Measurements from ENCODE around the gene ZNF18. TPM values are rescaled to one million over a fixed set of nuclear protein-coding genes. Genes with fewer than 3 reads are reported as not detected.

The ZNF18 gene, protein sequence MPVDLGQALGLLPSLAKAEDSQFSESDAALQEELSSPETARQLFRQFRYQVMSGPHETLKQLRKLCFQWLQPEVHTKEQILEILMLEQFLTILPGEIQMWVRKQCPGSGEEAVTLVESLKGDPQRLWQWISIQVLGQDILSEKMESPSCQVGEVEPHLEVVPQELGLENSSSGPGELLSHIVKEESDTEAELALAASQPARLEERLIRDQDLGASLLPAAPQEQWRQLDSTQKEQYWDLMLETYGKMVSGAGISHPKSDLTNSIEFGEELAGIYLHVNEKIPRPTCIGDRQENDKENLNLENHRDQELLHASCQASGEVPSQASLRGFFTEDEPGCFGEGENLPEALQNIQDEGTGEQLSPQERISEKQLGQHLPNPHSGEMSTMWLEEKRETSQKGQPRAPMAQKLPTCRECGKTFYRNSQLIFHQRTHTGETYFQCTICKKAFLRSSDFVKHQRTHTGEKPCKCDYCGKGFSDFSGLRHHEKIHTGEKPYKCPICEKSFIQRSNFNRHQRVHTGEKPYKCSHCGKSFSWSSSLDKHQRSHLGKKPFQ
- total RNA-seq (2014; rRNA removed; shearing (Covaris generic)), result 7.9 and 8.4 TPM in 2 replicates

DNA sequence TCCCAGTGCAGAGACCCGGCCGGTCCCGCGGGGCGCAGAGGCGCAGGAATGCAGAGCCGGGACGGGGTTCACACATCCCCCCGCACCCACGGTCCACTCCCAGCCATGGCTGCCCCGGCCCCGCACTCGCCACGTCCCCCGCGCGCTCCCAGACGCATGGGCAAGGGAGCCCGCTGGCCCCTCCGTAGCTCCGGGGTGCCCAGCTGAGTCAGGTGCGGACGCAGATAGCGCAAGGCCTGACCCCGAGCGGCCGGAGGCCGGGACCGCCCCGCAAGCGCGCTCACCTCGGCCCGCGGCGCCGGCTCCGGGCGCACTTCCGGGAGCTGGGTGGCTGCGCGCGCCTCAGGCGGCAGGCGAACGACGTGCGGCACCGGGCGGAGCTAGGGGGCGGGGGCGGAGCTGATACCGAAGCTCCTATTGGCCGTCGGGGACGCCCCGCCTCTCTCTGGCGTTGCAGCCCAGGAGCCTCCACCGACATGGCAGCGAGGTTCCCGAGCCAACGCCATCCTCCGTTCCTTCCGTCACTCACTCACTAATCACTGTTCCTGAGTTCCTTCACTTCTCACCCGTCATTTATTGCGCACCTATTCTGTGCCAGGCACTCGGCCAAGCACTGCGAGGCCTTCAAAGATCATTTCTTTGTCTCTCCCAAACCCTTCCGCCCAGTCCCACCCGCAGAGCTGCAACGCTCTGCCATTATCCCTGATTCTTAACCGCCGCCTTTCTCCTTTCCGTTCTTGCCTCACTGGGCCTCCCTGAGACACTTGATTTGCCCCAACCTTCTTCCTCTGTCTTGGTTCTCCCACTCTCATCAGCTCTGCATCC, at the start of gene ZNF18:
Gene ZNF18, minus strand, starts transcription at position 329 of the 825 bp plus-strand sequence. CDS start 4,646 bp downstream, outside the sequence.
- Histone ChIP-seq H3K27me3 (replicated peaks) (no peaks in the 10 kb centered on the region), H3K36me3 (0 out of 2 replicates have a peak, but pooled peaks cover 1% of the 10 kb centered on the region), H3K27ac (peak within 1 kb of the TSS; percentile 54), H3K4me3 (peak within 1 kb of the TSS; percentile 81), H3K9me3 (replicated peaks) (no peaks in the 10 kb centered on the region), H3K4me1 (replicated peaks) (peaks cover 6% of the 10 kb centered on the region)
- peak; percentile 89 to 95 for DNase-seq (ENCODE audit: low read depth in 1 of 2, low spot score in 2 of 2)

DNA sequence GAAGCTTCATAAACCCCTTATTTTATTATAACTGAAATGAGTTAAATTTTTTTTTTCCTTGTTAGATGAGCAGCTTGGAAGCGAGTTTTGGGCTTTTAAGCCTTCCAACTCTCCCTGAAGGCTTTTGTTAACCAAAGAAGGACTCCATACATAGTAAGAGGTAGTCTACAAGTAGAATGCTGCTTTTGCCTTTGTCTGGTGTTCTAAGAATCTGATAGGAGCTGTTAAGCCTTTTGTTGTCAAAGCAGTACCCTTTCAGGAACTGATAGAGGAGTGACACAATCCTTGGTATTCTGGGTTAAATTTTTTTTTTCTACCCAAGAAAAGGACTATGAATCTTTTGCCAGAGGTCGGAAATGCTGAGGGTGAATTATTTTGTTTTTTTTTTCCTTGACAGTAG, 49.5 kb upstream of the ZNF18 start:
- Histone ChIP-seq H3K27ac (no peak overlapping the region), H3K36me3 (peaks cover 3% of the 10 kb centered on the region; the same call in 1 of the 2 replicates), H3K9me3 (replicated peaks) (no peaks in the 10 kb centered on the region), H3K4me1 (replicated peaks) (peaks cover 19% of the 10 kb centered on the region), H3K27me3 (replicated peaks) (no peaks in the 10 kb centered on the region), H3K4me3 (no peak overlapping the region)
- DNase-seq (ENCODE audit: low read depth in 1 of 2, low spot score in 2 of 2), result no peak

DNA sequence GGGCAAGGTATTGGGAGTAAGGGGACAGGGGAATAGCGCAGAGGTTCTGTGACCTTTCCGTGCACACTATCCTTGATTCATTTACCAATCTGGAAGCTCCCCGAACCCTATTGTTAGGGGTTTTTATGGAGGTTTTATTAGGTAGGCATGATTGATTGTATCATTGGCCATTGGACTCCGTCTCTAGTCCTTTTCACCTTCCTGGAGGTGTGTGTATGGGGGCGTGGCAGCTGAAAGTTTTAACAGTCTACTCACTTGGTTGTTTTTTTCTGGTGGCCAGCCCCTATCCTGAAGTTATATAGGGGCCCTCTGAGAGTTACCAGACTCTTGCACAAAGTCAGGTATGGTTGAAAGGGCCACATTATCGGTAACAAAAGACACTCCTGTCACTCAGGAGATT, 46.4 kb upstream of the ZNF18 start:
- no peak overlapping the region for H3K4me3 ChIP-seq
- peaks cover 40% of the 10 kb centered on the region for H3K4me1 ChIP-seq (replicated peaks)
- no peaks in the 10 kb centered on the region for H3K9me3 ChIP-seq (replicated peaks)
- no peak for DNase-seq (ENCODE audit: low read depth in 1 of 2, low spot score in 2 of 2)
- H3K36me3 ChIP-seq, result peaks cover under 1% of the 10 kb centered on the region; the same call in 1 of the 2 replicates
- no peak overlapping the region for H3K27ac ChIP-seq
- H3K27me3 ChIP-seq (replicated peaks), result no peaks in the 10 kb centered on the region

DNA sequence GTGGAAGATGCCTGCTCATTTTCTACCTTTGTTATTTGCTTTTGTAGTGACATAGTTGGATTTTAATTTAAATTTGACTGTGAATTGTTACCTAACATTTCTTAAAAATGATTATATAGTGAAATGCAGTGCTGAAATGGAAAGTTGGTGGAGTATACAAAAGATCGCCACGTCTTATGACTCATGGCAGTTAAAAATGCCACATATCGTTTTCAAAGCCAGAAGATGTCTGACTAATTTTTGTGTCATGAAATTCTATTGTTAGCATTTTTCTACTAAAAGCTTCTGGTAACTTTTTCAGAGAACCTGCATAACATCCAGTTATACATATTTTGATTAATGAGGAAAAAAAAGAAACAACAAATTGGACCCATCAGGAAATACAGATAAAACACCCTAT, 44.0 kb upstream of the ZNF18 start:
- H3K4me1 ChIP-seq (replicated peaks), result peaks cover 29% of the 10 kb centered on the region
- H3K9me3 ChIP-seq (replicated peaks), result no peaks in the 10 kb centered on the region
- no peak overlapping the region for H3K4me3 ChIP-seq
- H3K27me3 ChIP-seq (replicated peaks), result no peaks in the 10 kb centered on the region
- peak overlapping the region; percentile 52 for H3K27ac ChIP-seq
- DNase-seq (ENCODE audit: low read depth in 1 of 2, low spot score in 2 of 2), result peak in 1 of 2 experiments; percentile 58
- no peaks in the 10 kb centered on the region; the same call in 1 of the 2 replicates for H3K36me3 ChIP-seq

DNA sequence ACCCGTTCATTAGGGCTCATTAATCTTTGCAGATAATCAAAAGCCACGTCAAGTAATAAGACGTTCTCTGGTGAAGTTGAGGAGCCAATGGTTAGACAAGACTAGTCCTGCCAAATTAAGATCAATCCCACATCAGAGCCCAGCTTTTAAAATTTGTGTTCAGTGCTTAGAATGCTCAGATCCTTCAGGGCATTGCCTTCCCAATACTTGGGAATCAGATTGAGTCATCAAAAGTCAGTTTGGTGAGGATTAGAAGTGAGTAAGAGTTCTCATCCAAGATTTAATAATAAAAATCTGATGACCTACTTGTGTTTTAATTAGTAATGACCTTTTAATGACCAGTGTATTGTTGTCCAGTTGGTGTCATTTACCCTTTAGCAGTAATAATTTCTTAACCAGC, 43.2 kb upstream of the ZNF18 start:
- Histone ChIP-seq H3K27me3 (replicated peaks) (no peaks in the 10 kb centered on the region), H3K4me1 (replicated peaks) (peaks cover 29% of the 10 kb centered on the region), H3K27ac (no peak overlapping the region), H3K9me3 (replicated peaks) (no peaks in the 10 kb centered on the region), H3K36me3 (no peaks in the 10 kb centered on the region; the same call in 1 of the 2 replicates), H3K4me3 (no peak overlapping the region)
- no peak for DNase-seq (ENCODE audit: low read depth in 1 of 2, low spot score in 2 of 2)

DNA sequence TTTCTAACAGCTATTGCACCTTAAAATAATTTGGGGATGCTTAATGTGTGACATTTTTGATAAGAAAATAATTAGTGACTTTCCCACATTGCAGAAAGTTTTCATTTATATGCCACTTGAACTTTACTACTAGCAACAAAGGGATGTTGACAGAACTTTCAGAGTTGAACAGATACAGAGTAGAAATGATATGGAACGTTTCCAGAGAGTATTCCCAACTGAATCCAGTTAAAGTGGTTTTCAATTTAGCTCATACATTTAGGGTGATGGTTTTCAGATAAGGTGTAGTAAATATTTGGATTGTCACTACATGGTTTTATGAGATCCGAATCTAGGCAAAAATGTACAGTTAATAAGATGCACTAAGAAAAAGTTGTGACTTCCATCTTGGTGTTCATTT, 40.7 kb upstream of the ZNF18 start:
- H3K4me3 ChIP-seq, result no peak overlapping the region

DNA sequence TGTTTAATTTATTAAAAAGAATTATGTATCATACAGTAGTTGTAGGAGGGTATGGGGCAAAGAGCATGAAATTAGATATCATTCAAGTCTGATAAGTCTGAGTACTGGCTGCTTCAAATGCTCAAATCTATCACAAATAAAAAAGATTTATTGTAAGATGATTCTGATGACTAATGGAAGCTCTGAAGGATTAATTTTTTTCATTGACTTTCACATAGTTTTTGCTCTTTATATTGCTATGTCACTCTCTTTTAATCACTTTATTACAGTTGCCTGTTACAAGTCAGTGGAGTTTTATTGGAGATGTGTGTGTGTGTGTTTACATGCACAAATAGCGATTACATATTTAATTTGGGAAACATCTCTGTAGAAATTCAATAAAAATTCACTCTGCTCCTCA, 38.4 kb upstream of the ZNF18 start:
- no peaks in the 10 kb centered on the region; the same call in 1 of the 2 replicates for H3K36me3 ChIP-seq
- peaks cover 10% of the 10 kb centered on the region for H3K4me1 ChIP-seq (replicated peaks)
- H3K27ac ChIP-seq, result no peak overlapping the region
- H3K4me3 ChIP-seq, result no peak overlapping the region
- no peak for DNase-seq (ENCODE audit: low read depth in 1 of 2, low spot score in 2 of 2)
- no peaks in the 10 kb centered on the region for H3K9me3 ChIP-seq (replicated peaks)
- no peaks in the 10 kb centered on the region for H3K27me3 ChIP-seq (replicated peaks)

More for the DNA sequence above, 40.7 kb upstream of the ZNF18 start:
- Histone ChIP-seq H3K27me3 (replicated peaks) (no peaks in the 10 kb centered on the region), H3K27ac (no peak overlapping the region), H3K36me3 (no peaks in the 10 kb centered on the region; the same call in 1 of the 2 replicates), H3K9me3 (replicated peaks) (no peaks in the 10 kb centered on the region), H3K4me1 (replicated peaks) (peaks cover 29% of the 10 kb centered on the region)
- no peak for DNase-seq (ENCODE audit: low read depth in 1 of 2, low spot score in 2 of 2)

DNA sequence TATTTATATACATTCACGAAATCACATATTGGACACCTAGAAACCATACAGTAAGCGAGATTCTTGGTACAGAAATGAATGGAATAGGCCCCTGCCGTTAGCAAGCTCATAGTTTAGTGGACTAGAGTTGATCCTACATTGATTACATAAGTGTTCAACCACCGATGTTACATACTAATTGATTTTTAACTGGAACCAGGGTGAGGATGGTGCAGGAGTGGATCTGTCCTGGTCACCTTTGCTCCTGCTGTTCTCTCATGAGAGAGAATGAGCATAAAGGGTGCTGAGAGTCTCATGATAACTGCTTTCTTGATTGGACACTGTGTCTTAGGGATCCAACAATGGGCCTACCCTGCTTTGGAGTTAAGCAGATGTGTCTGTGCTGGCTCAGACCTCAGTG, 37.3 kb upstream of the ZNF18 start:
- DNase-seq (ENCODE audit: low read depth in 1 of 2, low spot score in 2 of 2), result no peak
- no peaks in the 10 kb centered on the region; the same call in 1 of the 2 replicates for H3K36me3 ChIP-seq
- H3K27ac ChIP-seq, result no peak overlapping the region
- no peak overlapping the region for H3K4me3 ChIP-seq
- H3K4me1 ChIP-seq (replicated peaks), result no peaks in the 10 kb centered on the region
- no peaks in the 10 kb centered on the region for H3K27me3 ChIP-seq (replicated peaks)
- no peaks in the 10 kb centered on the region for H3K9me3 ChIP-seq (replicated peaks)

DNA sequence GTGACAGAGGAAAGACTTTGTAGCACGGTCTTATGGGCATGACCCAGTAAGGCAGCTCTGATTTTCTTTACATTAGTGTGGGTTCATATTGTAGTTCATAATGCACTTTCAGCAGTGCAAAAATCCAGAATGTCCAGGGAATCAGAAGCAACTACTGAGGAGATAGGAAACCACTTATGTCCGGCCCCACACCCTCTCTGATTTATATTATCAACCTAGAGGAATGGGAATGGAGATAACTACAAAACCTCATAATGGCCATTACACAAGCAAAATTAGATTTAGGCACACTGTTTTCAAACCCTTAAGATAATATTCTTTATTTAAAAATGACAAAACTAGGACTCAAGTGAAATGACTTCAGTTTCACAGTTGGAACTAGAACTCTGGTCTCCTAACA, 31.3 kb upstream of the ZNF18 start:
- Histone ChIP-seq H3K9me3 (replicated peaks) (no peaks in the 10 kb centered on the region), H3K27me3 (replicated peaks) (no peaks in the 10 kb centered on the region), H3K36me3 (peaks cover 4% of the 10 kb centered on the region), H3K4me3 (no peak overlapping the region), H3K27ac (no peak overlapping the region), H3K4me1 (replicated peaks) (peaks cover 15% of the 10 kb centered on the region)
- DNase-seq (ENCODE audit: low read depth in 1 of 2, low spot score in 2 of 2), result no peak

DNA sequence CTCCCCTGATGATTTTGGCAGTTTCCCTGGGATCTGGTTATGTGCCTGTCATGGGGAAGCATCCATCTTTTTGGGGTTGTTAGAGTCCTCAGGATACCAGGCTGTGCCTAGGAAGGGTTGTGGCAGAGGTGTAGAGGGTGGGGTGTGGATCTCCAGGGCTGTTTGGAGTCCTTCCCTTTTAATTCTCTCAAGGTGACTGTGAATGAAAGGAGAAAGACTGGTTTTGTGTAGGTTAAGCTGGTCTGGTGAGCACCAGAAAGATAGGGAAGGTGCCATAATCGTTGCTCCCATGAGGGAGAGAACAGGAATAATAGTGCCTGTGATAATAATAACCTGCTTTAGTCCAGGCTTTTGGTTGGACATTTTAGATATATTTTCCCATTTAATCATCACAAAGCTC, 30.4 kb upstream of the ZNF18 start:
- H3K4me3 ChIP-seq, result no peak overlapping the region
- H3K27ac ChIP-seq, result no peak overlapping the region
- DNase-seq (ENCODE audit: low read depth in 1 of 2, low spot score in 2 of 2), result no peak
- H3K4me1 ChIP-seq (replicated peaks), result peaks cover 22% of the 10 kb centered on the region
- no peaks in the 10 kb centered on the region for H3K9me3 ChIP-seq (replicated peaks)
- peaks cover 4% of the 10 kb centered on the region for H3K36me3 ChIP-seq
- H3K27me3 ChIP-seq (replicated peaks), result no peaks in the 10 kb centered on the region

DNA sequence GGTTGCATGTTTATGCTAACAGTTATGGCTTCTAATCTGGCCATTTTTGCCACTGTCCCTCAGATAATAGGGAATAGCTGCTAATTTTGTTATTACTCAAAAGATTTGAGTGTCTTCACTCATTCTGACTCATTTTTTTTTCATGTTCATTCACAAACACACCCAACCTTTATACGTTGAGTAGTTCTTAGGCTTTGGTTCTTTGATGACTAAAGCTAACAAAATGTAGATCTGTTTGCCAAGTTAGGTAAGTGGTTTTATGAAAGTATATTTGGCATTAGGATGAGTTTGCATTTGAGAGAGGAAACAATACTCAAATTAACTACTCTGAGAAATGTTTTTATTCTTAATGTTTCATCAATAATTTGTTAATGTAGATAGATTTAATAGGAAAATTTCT, 27.1 kb upstream of the ZNF18 start:
- no peaks in the 10 kb centered on the region for H3K9me3 ChIP-seq (replicated peaks)

DNA sequence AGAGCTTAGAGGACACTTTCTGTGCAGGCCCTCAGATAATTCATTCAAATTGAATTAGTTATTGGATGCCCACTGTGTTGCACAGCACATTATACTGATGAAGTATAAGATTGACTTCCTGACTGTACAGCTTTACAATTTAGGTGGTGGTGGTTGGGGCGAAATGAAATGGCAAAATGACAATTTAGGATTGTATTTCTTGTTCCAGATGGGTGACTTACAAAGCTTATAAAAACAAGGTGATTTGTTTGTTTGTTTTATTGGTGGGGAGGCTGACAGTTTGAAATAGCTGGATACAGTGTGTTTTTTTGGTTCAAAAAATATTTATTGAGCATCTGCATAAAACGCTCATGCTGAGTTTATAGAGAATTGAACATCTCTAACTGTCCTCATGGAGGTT, 25.0 kb upstream of the ZNF18 start:
- Histone ChIP-seq H3K36me3 (peaks cover 11% of the 10 kb centered on the region), H3K9me3 (replicated peaks) (no peaks in the 10 kb centered on the region), H3K4me3 (peak overlapping the region; percentile 98), H3K4me1 (replicated peaks) (peaks cover 35% of the 10 kb centered on the region), H3K27me3 (replicated peaks) (no peaks in the 10 kb centered on the region), H3K27ac (no peak overlapping the region)
- DNase-seq (ENCODE audit: low read depth in 1 of 2, low spot score in 2 of 2), result no peak

More for the DNA sequence above, 27.1 kb upstream of the ZNF18 start:
- Histone ChIP-seq H3K4me3 (no peak overlapping the region), H3K27ac (peak overlapping the region; percentile 52), H3K36me3 (peaks cover 11% of the 10 kb centered on the region), H3K27me3 (replicated peaks) (no peaks in the 10 kb centered on the region), H3K4me1 (replicated peaks) (peaks cover 35% of the 10 kb centered on the region)
- peak in 1 of 2 experiments; percentile 42 for DNase-seq (ENCODE audit: low read depth in 1 of 2, low spot score in 2 of 2)

DNA sequence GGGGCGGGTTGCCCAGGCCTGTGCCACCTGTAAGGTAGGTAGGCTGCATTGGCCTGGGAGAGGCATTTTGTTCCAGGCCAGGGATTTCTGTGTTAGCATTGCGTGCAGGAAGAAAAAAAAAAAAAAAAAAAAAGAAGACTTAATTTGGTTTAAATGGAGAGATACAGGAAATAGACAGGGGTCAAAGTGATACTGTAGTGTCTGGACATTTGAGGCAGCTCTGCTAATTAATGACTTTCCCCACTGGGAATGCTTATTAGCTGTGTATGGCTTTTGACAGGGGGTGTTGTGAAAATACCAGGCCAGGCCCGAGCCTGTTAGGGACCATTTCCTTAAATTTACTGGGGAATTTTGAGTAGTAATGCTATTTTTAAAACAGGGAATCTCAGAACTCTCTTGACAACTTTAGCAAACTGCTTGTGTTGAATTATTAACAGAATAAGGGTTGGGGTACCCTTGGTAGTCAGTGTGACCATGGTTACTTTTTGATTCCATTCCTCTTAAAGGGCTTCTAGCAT, 24.4 kb upstream of the ZNF18 start:
- peaks cover 11% of the 10 kb centered on the region for H3K36me3 ChIP-seq
- H3K27ac ChIP-seq, result 0 out of 2 replicates have a peak overlapping the region, but pooled peaks have one; percentile 27
- H3K9me3 ChIP-seq (replicated peaks), result no peaks in the 10 kb centered on the region

More for the DNA sequence above, 24.4 kb upstream of the ZNF18 start:
- no peak for DNase-seq (ENCODE audit: low read depth in 1 of 2, low spot score in 2 of 2)
- H3K27me3 ChIP-seq (replicated peaks), result no peaks in the 10 kb centered on the region
- peaks cover 35% of the 10 kb centered on the region for H3K4me1 ChIP-seq (replicated peaks)
- peak overlapping the region; percentile 98 for H3K4me3 ChIP-seq
